H1 (cell line): ENCODE measurements around the gene LRRC4C.

Experiments
- ATF3 ChIP-seq: IDR thresholded peaks from 2 replicates; pipeline ENCODE4 v1.6.1; 2011; ENCODE audit warnings: low read depth, mild to moderate bottlenecking, low read length; ENCODE audit not compliant: insufficient read depth
- CTCF ChIP-seq, 3 experiments: IDR thresholded peaks; 1 replicate in 2 of 3; 2 replicates in 1 of 3; pipeline versions ENCODE4 v1.5.1 to v1.6.1; 2011; ENCODE audit warnings: low read length in 3 of 3, mild to moderate bottlenecking in 3 of 3, inconsistent platforms in 2 of 3, low read depth in 1 of 3, moderate library complexity in 1 of 3; ENCODE audit not compliant: insufficient read depth in 1 of 3; ENCODE audit errors: control extremely low read depth in 1 of 3
- KDM5A ChIP-seq: fragments of 200-600 bp; IDR thresholded peaks from 2 replicates; pipeline ENCODE4 v1.7.1; 2012; ENCODE audit warnings: mild to moderate bottlenecking, low read length, inconsistent platforms, mixed read lengths
- SP4 ChIP-seq: IDR thresholded peaks from 2 replicates; pipeline ENCODE4 v1.6.1; 2012; ENCODE audit warnings: low read length, inconsistent platforms
- TBP ChIP-seq: IDR thresholded peaks from 2 replicates; pipeline ENCODE4 v1.6.1; 2011; ENCODE audit warnings: low read depth, low read length, improper control_type of control experiment

GRCh38 chr11:41133023-41133422, 326.4 kb downstream of the LRRC4C start:
- TF ChIP-seq CTCF (IDR thresholded peaks at IDR 0.05; ENCODE audit: control extremely low read depth in 1 of 3, insufficient read depth in 1 of 3, low read depth in 1 of 3, low read length in 3 of 3) = no peak
- TF ChIP-seq ATF3 = no peak
- TF ChIP-seq TBP = no peak
- TF ChIP-seq KDM5A = no peak
- no peak for TF ChIP-seq SP4
